Measurements from ENCODE around the gene INSL6.
A peak's percentile ranks its signal among the peaks of the same experiment; 100 is the strongest.
"Not testable (repeated sequence)": the region's sequence is repeated elsewhere in the genome, so short reads cannot be mapped to it uniquely, and the experiment has no call there.

The INSL6 gene

GRCh38 chr9:5186416-5187169 lies 1.2 kb upstream of the INSL6 start:
- Histone ChIP-seq H3K4me3 (ENCODE audit: insufficient read depth in 1 of 2, low read depth in 1 of 2, low read length in 2 of 2) (no peak overlapping the region), H3K4ac (ENCODE audit: low read depth in 1 of 2, low read length in 2 of 2) (no peak overlapping the region), H2BK12ac (ENCODE audit: low read length in 2 of 2) (no peak overlapping the region), H3K36me3 (ENCODE audit: control insufficient read depth in 1 of 2, insufficient read depth in 2 of 2, low read depth in 1 of 2, low read length in 2 of 2) (no peaks in the 10 kb centered on the region), H2AFZ (ENCODE audit: low read depth, low read length) (no peak overlapping the region), H3K4me2 (ENCODE audit: low read length, poor library complexity, severe bottlenecking) (no peak overlapping the region), H3K79me1 (replicated peaks; ENCODE audit: low read length, poor library complexity, severe bottlenecking) (no peaks in the 10 kb centered on the region), H3K9ac (ENCODE audit: low read length) (no peak overlapping the region), H2AK5ac (ENCODE audit: low read length, severe bottlenecking) (no peak overlapping the region), H3K9me3 (ENCODE audit: control insufficient read depth, low read length) (no peaks in the 10 kb centered on the region), H3K4me1 (ENCODE audit: control insufficient read depth, insufficient read depth, low read depth, low read length) (no peaks in the 10 kb centered on the region), H3K27ac (ENCODE audit: low read length, poor library complexity, severe bottlenecking) (no peak overlapping the region), H4K8ac (ENCODE audit: low read length) (no peak overlapping the region), H3K18ac (ENCODE audit: low read depth in 1 of 2, low read length in 2 of 2) (no peak overlapping the region), H3K14ac (ENCODE audit: low read length in 2 of 2) (no peak overlapping the region), H4K91ac (ENCODE audit: low read length) (no peak overlapping the region), H3K27me3 (ENCODE audit: control insufficient read depth in 1 of 2, insufficient read depth in 1 of 2, low read length in 2 of 2) (peaks cover 0 to 21% of the 10 kb centered on the region in 2 experiments), H2BK5ac (ENCODE audit: low read depth, low read length, poor library complexity, severe bottlenecking) (no peak overlapping the region), H2BK120ac (ENCODE audit: low read depth, low read length) (no peak overlapping the region), H3K23ac (ENCODE audit: low read length in 2 of 2) (no peak overlapping the region), H2BK15ac (ENCODE audit: low read depth, poor library complexity, severe bottlenecking) (no peak overlapping the region)
- WGBS = 39% methylated on average over 6 of the region's 8 CpGs
- peak; percentile 66 for DNase-seq

- peaks cover 0 to 19% of the 10 kb centered on the region in 2 experiments for H3K27me3 ChIP-seq (ENCODE audit: control insufficient read depth in 1 of 2, insufficient read depth in 1 of 2, low read length in 2 of 2)
- no peak overlapping the region for H3K23ac ChIP-seq (ENCODE audit: low read length in 2 of 2)
- no peak overlapping the region for H3K4me2 ChIP-seq (ENCODE audit: low read length, poor library complexity, severe bottlenecking)
- no peak overlapping the region for H2BK12ac ChIP-seq (ENCODE audit: low read length in 2 of 2)
- no peak overlapping the region for H2BK5ac ChIP-seq (ENCODE audit: low read depth, low read length, poor library complexity, severe bottlenecking)
- no peak overlapping the region for H2BK15ac ChIP-seq (ENCODE audit: low read depth, poor library complexity, severe bottlenecking)
- H3K9ac ChIP-seq (ENCODE audit: low read length) = no peak overlapping the region
- H3K4me1 ChIP-seq (ENCODE audit: control insufficient read depth, insufficient read depth, low read depth, low read length) = no peaks in the 10 kb centered on the region
- WGBS = 100% methylated on average over 1 of the region's 2 CpGs
- H4K91ac ChIP-seq (ENCODE audit: low read length) = no peak overlapping the region
- H3K14ac ChIP-seq (ENCODE audit: low read length in 2 of 2) = no peak overlapping the region
- H2BK120ac ChIP-seq (ENCODE audit: low read depth, low read length) = no peak overlapping the region
- H3K4me3 ChIP-seq (ENCODE audit: insufficient read depth in 1 of 2, low read depth in 1 of 2, low read length in 2 of 2) = no peak overlapping the region
- peaks cover 7% of the 10 kb centered on the region for H3K9me3 ChIP-seq (ENCODE audit: control insufficient read depth, low read length)
- no peak for DNase-seq
- H3K18ac ChIP-seq (ENCODE audit: low read depth in 1 of 2, low read length in 2 of 2) = no peak overlapping the region
- no peaks in the 10 kb centered on the region for H3K79me1 ChIP-seq (replicated peaks; ENCODE audit: low read length, poor library complexity, severe bottlenecking)
- no peak overlapping the region for H4K8ac ChIP-seq (ENCODE audit: low read length)
- H3K27ac ChIP-seq (ENCODE audit: low read length, poor library complexity, severe bottlenecking) = no peak overlapping the region
- H3K4ac ChIP-seq (ENCODE audit: low read depth in 1 of 2, low read length in 2 of 2) = no peak overlapping the region
- no peak overlapping the region for H2AK5ac ChIP-seq (ENCODE audit: low read length, severe bottlenecking)
- H3K36me3 ChIP-seq (ENCODE audit: control insufficient read depth in 1 of 2, insufficient read depth in 2 of 2, low read depth in 1 of 2, low read length in 2 of 2) = no peaks in the 10 kb centered on the region
- H2AFZ ChIP-seq (ENCODE audit: low read depth, low read length) = no peak overlapping the region
These were observed 663 bp downstream of the INSL6 start for GRCh38 chr9:5184776-5185175.

DNA sequence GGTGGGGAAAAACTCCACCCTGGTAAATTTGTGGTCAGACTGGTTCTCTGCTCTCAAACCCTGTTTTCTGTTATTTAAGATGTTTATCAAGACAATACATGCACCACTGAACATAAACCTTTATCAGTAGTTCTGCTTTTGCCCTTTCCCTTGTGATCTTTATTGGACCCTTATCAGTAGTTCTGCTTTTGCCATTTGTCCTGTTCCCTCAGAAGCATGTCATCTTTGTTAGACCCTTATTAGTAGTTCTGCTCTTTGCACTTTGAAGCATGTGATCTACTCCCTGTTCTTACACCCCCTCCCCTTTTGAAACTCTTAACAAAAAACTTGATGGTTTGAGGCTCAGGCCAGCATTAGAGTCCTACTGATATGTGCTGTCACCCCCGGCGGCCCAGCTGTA lies 4.8 kb downstream of the INSL6 start:
- H3K4me3 ChIP-seq (ENCODE audit: insufficient read depth in 1 of 2, low read depth in 1 of 2, low read length in 2 of 2); H3K4ac ChIP-seq (ENCODE audit: low read depth in 1 of 2, low read length in 2 of 2); H2BK120ac ChIP-seq (ENCODE audit: low read depth, low read length); H3K4me2 ChIP-seq (ENCODE audit: low read length, poor library complexity, severe bottlenecking); H2BK12ac ChIP-seq (ENCODE audit: low read length in 2 of 2); H3K36me3 ChIP-seq (ENCODE audit: control insufficient read depth in 1 of 2, insufficient read depth in 2 of 2, low read depth in 1 of 2, low read length in 2 of 2); H2BK15ac ChIP-seq (ENCODE audit: low read depth, poor library complexity, severe bottlenecking); H4K8ac ChIP-seq (ENCODE audit: low read length); DNase-seq; H2AK5ac ChIP-seq (ENCODE audit: low read length, severe bottlenecking); H3K14ac ChIP-seq (ENCODE audit: low read length in 2 of 2); H2AFZ ChIP-seq (ENCODE audit: low read depth, low read length); H3K23ac ChIP-seq (ENCODE audit: low read length in 2 of 2); H3K9ac ChIP-seq (ENCODE audit: low read length); H3K18ac ChIP-seq (ENCODE audit: low read depth in 1 of 2, low read length in 2 of 2); H3K27ac ChIP-seq (ENCODE audit: low read length, poor library complexity, severe bottlenecking); H3K27me3 ChIP-seq (ENCODE audit: control insufficient read depth in 1 of 2, insufficient read depth in 1 of 2, low read length in 2 of 2); H4K91ac ChIP-seq (ENCODE audit: low read length); H3K79me1 ChIP-seq (replicated peaks; ENCODE audit: low read length, poor library complexity, severe bottlenecking); H3K4me1 ChIP-seq (ENCODE audit: control insufficient read depth, insufficient read depth, low read depth, low read length); H2BK5ac ChIP-seq (ENCODE audit: low read depth, low read length, poor library complexity, severe bottlenecking): not testable (repeated sequence)
- WGBS = 80% methylated on average over 2 of the region's 2 CpGs
- H3K9me3 ChIP-seq (ENCODE audit: control insufficient read depth, low read length) = peaks cover 11% of the 10 kb centered on the region

- Histone ChIP-seq H3K4ac (ENCODE audit: low read depth in 1 of 2, low read length in 2 of 2) (no peak overlapping the region), H3K4me3 (ENCODE audit: insufficient read depth in 1 of 2, low read depth in 1 of 2, low read length in 2 of 2) (no peak overlapping the region), H3K9ac (ENCODE audit: low read length) (no peak overlapping the region), H2BK15ac (ENCODE audit: low read depth, poor library complexity, severe bottlenecking) (no peak overlapping the region), H3K4me2 (ENCODE audit: low read length, poor library complexity, severe bottlenecking) (no peak overlapping the region), H2BK120ac (ENCODE audit: low read depth, low read length) (no peak overlapping the region), H3K9me3 (ENCODE audit: control insufficient read depth, low read length) (peaks cover 11% of the 10 kb centered on the region), H4K8ac (ENCODE audit: low read length) (no peak overlapping the region), H3K27me3 (ENCODE audit: control insufficient read depth in 1 of 2, insufficient read depth in 1 of 2, low read length in 2 of 2) (no peaks in the 10 kb centered on the region), H3K27ac (ENCODE audit: low read length, poor library complexity, severe bottlenecking) (no peak overlapping the region), H2AFZ (ENCODE audit: low read depth, low read length) (no peak overlapping the region), H2AK5ac (ENCODE audit: low read length, severe bottlenecking) (no peak overlapping the region), H2BK12ac (ENCODE audit: low read length in 2 of 2) (no peak overlapping the region), H3K23ac (ENCODE audit: low read length in 2 of 2) (no peak overlapping the region), H3K18ac (ENCODE audit: low read depth in 1 of 2, low read length in 2 of 2) (no peak overlapping the region), H2BK5ac (ENCODE audit: low read depth, low read length, poor library complexity, severe bottlenecking) (no peak overlapping the region), H4K91ac (ENCODE audit: low read length) (no peak overlapping the region), H3K36me3 (ENCODE audit: control insufficient read depth in 1 of 2, insufficient read depth in 2 of 2, low read depth in 1 of 2, low read length in 2 of 2) (no peaks in the 10 kb centered on the region), H3K79me1 (replicated peaks; ENCODE audit: low read length, poor library complexity, severe bottlenecking) (no peaks in the 10 kb centered on the region), H3K4me1 (ENCODE audit: control insufficient read depth, insufficient read depth, low read depth, low read length) (no peaks in the 10 kb centered on the region), H3K14ac (ENCODE audit: low read length in 2 of 2) (no peak overlapping the region)
- no peak for DNase-seq
- 87% methylated on average over 4 of the region's 4 CpGs for WGBS
These were observed 7.2 kb downstream of the INSL6 start for GRCh38 chr9:5178126-5178805.
